H1 (cell line): ENCODE results near the gene RIMS3. TPM values are rescaled to one million over a fixed set of nuclear protein-coding genes. Genes with fewer than 3 reads are reported as not detected.

Experiments
- CTCF ChIA-PET: fragments of 300-600 bp; sonication (Branson Sonifier 250); formaldehyde crosslinking; loops from one replicate; lab custom pipeline; 2021; ENCODE audit not compliant: partially characterized antibody; lab: Charles Lee
- POLR2A ChIA-PET: fragments of 300-600 bp; sonication (Branson Sonifier 250); formaldehyde crosslinking; loops from one replicate; lab custom pipeline; 2021; ENCODE audit warnings: inconsistent platforms; ENCODE audit not compliant: partially characterized antibody; lab: Charles Lee
- DNase-seq, 2 experiments: peaks; one replicate each; pipeline versions ENCODE4 v3.0.0 to v3.0.0-alpha.2; 2010 to 2022; ENCODE audit warnings: low spot score in 2 of 2, low read depth in 1 of 2, mixed read lengths in 1 of 2
- FAIRE-seq: peaks from 2 replicates; lab custom pipeline; 2011; peaks lifted over from hg19 to GRCh38; lab: Jason Lieb, UNC
- H2AFZ ChIP-seq: 2 replicates; pipeline ENCODE4 v1.8.1; 2012; ENCODE audit warnings: low read length, inconsistent platforms
- H2AK5ac ChIP-seq: 2 replicates; pipeline ENCODE4 v1.6.1; 2013; ENCODE audit warnings: low read depth, low read length
- H2BK120ac ChIP-seq: replicated peaks from 2 replicates; pipeline ENCODE3; 2013; ENCODE audit warnings: low read depth, low read length, inconsistent platforms
- H2BK12ac ChIP-seq: 2 replicates; pipeline ENCODE4 v1.6.1; 2013; ENCODE audit warnings: low read depth, low read length
- H2BK15ac ChIP-seq: 2 replicates; pipeline ENCODE4 v1.6.1; 2013; ENCODE audit warnings: low read length
- H2BK20ac ChIP-seq: 2 replicates; pipeline ENCODE4 v1.6.1; 2013; ENCODE audit warnings: low read length
- H2BK5ac ChIP-seq: 2 replicates; pipeline ENCODE4 v1.6.1; 2013; ENCODE audit warnings: low read depth, low read length
- H3K14ac ChIP-seq: 2 replicates; pipeline ENCODE4 v1.6.1; 2013; ENCODE audit warnings: inconsistent platforms; ENCODE audit not compliant: insufficient read length
- H3K18ac ChIP-seq: 2 replicates; pipeline ENCODE4 v1.6.1; 2013; ENCODE audit warnings: low read length; ENCODE audit errors: extremely low read depth
- H3K23ac ChIP-seq: 2 replicates; pipeline ENCODE4 v1.6.1; 2013; ENCODE audit warnings: inconsistent platforms; ENCODE audit not compliant: insufficient read length
- H3K23me2 ChIP-seq: 2 replicates; pipeline ENCODE4 v1.6.1; 2013; ENCODE audit warnings: low read depth, low read length
- H3K27ac ChIP-seq: 2 replicates; pipeline ENCODE4 v1.6.1; 2011; ENCODE audit warnings: low read depth, low read length, inconsistent platforms
- H3K27me3 ChIP-seq, 4 experiments: replicated peaks in 1 of 4; 1 replicate in 1 of 4; 2 replicates in 3 of 4; pipeline versions ENCODE4 v1.6.1 to v1.8.1; 2011 to 2013; ENCODE audit warnings: low read length in 3 of 4, mild to moderate bottlenecking in 3 of 4, inconsistent platforms in 2 of 4, mixed read lengths in 2 of 4, moderate library complexity in 1 of 4; ENCODE audit not compliant: control insufficient read depth in 3 of 4, insufficient read depth in 3 of 4; ENCODE audit errors: extremely low read depth in 1 of 4
- H3K36me3 ChIP-seq, 4 experiments: 2 replicates each; pipeline versions ENCODE4 v1.6.1 to v1.8.1; 2011 to 2013; ENCODE audit warnings: mild to moderate bottlenecking in 4 of 4, low read length in 3 of 4, moderate library complexity in 2 of 4, control low read depth in 1 of 4, inconsistent platforms in 1 of 4; ENCODE audit not compliant: insufficient read depth in 4 of 4, control insufficient read depth in 2 of 4
- H3K4ac ChIP-seq: replicated peaks from 2 replicates; pipeline ENCODE3; 2013; ENCODE audit warnings: low read length, low read depth, mixed read lengths, inconsistent platforms; ENCODE audit not compliant: insufficient read length
- H3K4me1 ChIP-seq, 4 experiments: replicated peaks in 1 of 4; 1 replicate in 1 of 4; 2 replicates in 3 of 4; pipeline versions ENCODE4 v1.6.1 to v1.8.1; 2011 to 2013; ENCODE audit warnings: low read length in 3 of 4, inconsistent platforms in 2 of 4, mixed read lengths in 1 of 4; ENCODE audit not compliant: insufficient read depth in 4 of 4, control insufficient read depth in 3 of 4
- H3K4me2 ChIP-seq, 2 experiments: 2 replicates each; pipeline versions ENCODE4 v1.6.1 to v1.8.1; 2011 to 2013; ENCODE audit warnings: low read depth in 2 of 2, low read length in 2 of 2, control low read depth in 1 of 2, inconsistent platforms in 1 of 2, mild to moderate bottlenecking in 1 of 2; ENCODE audit not compliant: insufficient read depth in 1 of 2
- H3K4me3 ChIP-seq, 4 experiments: fragments of 200-600, 300-600 bp in 1 of 4; sonication (generic), shearing (Covaris generic), sonication (Bioruptor Twin) in 1 of 4; 2 replicates each; pipeline versions ENCODE4 v1.5.1 to v1.8.1; 2011 to 2016; ENCODE audit warnings: low read length in 4 of 4, low read depth in 3 of 4, control low read depth in 2 of 4, inconsistent platforms in 2 of 4, mild to moderate bottlenecking in 2 of 4, mixed read lengths in 1 of 4, moderate library complexity in 1 of 4; ENCODE audit not compliant: insufficient read depth in 2 of 4; ENCODE audit errors: extremely low read depth in 1 of 4
- H3K56ac ChIP-seq: replicated peaks from 2 replicates; pipeline ENCODE3; 2013; ENCODE audit warnings: low read depth, mild to moderate bottlenecking, mixed read lengths, low read length, inconsistent platforms; ENCODE audit not compliant: insufficient read length
- H3K79me1 ChIP-seq: 2 replicates; pipeline ENCODE4 v1.6.1; 2013; ENCODE audit warnings: low read depth, low read length, control low read depth
- H3K79me2 ChIP-seq, 2 experiments: 2 replicates each; pipeline versions ENCODE4 v1.6.1 to v1.8.1; 2012 to 2013; ENCODE audit warnings: low read length in 2 of 2, mild to moderate bottlenecking in 2 of 2, inconsistent platforms in 1 of 2; ENCODE audit not compliant: insufficient read depth in 2 of 2, control insufficient read depth in 1 of 2
- H3K9ac ChIP-seq, 4 experiments: replicated peaks in 1 of 4; 1 replicate in 1 of 4; 2 replicates in 3 of 4; pipeline versions ENCODE4 v1.6.1 to v1.8.1; 2011 to 2013; ENCODE audit warnings: low read depth in 3 of 4, low read length in 3 of 4, control low read depth in 2 of 4, mild to moderate bottlenecking in 2 of 4, moderate library complexity in 2 of 4, inconsistent platforms in 1 of 4; ENCODE audit errors: extremely low read depth in 1 of 4
- H3K9me3 ChIP-seq, 2 experiments: 2 replicates each; pipeline versions ENCODE4 v1.6.1 to v1.8.1; 2012 to 2013; ENCODE audit warnings: mild to moderate bottlenecking in 2 of 2, moderate library complexity in 2 of 2, control low read depth in 1 of 2, inconsistent platforms in 1 of 2, low read depth in 1 of 2, low read length in 1 of 2, mixed read lengths in 1 of 2; ENCODE audit not compliant: insufficient read depth in 2 of 2
- H4K20me1 ChIP-seq, 2 experiments: replicated peaks in 1 of 2; 2 replicates each; pipeline versions ENCODE3 to v1.8.1; 2011 to 2013; ENCODE audit warnings: inconsistent platforms in 2 of 2, low read length in 2 of 2, mild to moderate bottlenecking in 1 of 2; ENCODE audit not compliant: insufficient read depth in 2 of 2, control insufficient read depth in 1 of 2
- H4K5ac ChIP-seq: 2 replicates; pipeline ENCODE4 v1.6.1; 2013; ENCODE audit warnings: low read length, low read depth, mixed read lengths, inconsistent platforms; ENCODE audit not compliant: insufficient read length
- H4K8ac ChIP-seq: 2 replicates; pipeline ENCODE4 v1.8.0; 2013; ENCODE audit warnings: mild to moderate bottlenecking, moderate library complexity, low read length, inconsistent platforms; ENCODE audit not compliant: insufficient read depth; ENCODE audit errors: extremely low read depth
- H4K91ac ChIP-seq: replicated peaks from 2 replicates; pipeline ENCODE3; 2013; ENCODE audit warnings: low read length, mixed read lengths, inconsistent platforms; ENCODE audit not compliant: insufficient read length
- CBX5 ChIP-seq: fragments of 300-800, 300-1000 bp; sonication (generic); IDR thresholded peaks from 2 replicates; pipeline ENCODE4 v1.7.1; 2016; ENCODE audit warnings: antibody characterized with exemption, low read length, low read depth
- POLR2AphosphoS5 ChIP-seq: IDR thresholded peaks from 2 replicates; pipeline ENCODE4 v1.6.1; 2011; ENCODE audit warnings: low read depth, low read length
- TAF7 ChIP-seq: optimal IDR thresholded peaks from 2 replicates; pipeline ENCODE3; 2011; ENCODE audit warnings: low read depth, mild to moderate bottlenecking, inconsistent platforms, low read length, moderate library complexity, borderline replicate concordance
- WGBS, 2 experiments: shearing (Covaris generic) in 1 of 2; methylation state at CpG; one replicate each; pipeline versions ENCODE4 v1.1.6 to v1.1.7; 2013 to 2015; ENCODE audit warnings: low lambda C conversion rate in 2 of 2, mixed read lengths in 2 of 2, inconsistent platforms in 1 of 2, low coverage in 1 of 2, missing lambda C conversion rate in 1 of 2; ENCODE audit not compliant: insufficient replicate concordance in 2 of 2, insufficient coverage in 1 of 2, insufficient read length in 1 of 2; ENCODE audit errors: extremely low coverage in 1 of 2, missing lambda C conversion rate in 1 of 2; 5-methylcytosine and 5-hydroxymethylcytosine counted together
- polyA plus RNA-seq, 7 experiments: library from polyadenylated mRNA; depleted of rRNA in 3 of 7; stranded (reverse) in 5 of 7; unstranded in 2 of 7; fragments of >200 nt in 5 of 7; fragments of 200-250 nt in 2 of 7; gene quantifications; 1 replicate in 5 of 7; 2 replicates in 1 of 7; 4 replicates in 1 of 7; pipeline versions ENCODE4 v1.2.1 to v1.2.3, GENCODE V29; 2011 to 2013; ENCODE audit warnings: missing spikeins in 2 of 7, mixed read lengths in 2 of 7
- total RNA-seq: library from RNA; stranded (reverse); fragmentation: NEBNext Ultra II Directional; extraction: Animal tissue kit (Norgen Biotek cat#: 25700); gene quantifications from 2 replicates; pipeline ENCODE4 v1.2.1, GENCODE V29; 2021

RIMS3 gene
- total and polyA plus RNA-seq, 2 of the 8 experiments (the other 6 are each of a cell fraction or from before 2014, with no cell fraction given), result 13.3 to 20.6 TPM

DNA sequence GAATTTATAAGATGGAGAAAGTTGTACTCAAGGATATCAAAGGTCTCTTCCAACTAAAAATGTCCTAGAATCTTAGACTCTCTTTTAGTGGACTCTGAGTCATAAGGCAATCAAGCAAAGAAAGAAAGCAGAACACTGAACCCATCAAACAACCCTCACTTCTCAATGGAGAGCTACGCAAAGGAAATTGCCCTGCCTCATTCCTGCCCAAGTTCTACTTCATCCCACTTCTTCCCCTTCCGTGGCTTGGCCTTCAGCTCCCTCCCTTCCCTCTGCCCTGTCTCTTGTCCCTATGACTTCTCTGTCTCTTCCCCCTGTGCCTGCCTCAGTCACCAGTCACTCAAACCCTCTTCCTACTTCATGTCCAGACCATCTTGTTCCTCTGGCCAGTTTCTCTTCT lies 58.5 kb downstream of the RIMS3 start:
- H3K79me1 ChIP-seq, result no peaks in the 10 kb centered on the region
- no peak for TF ChIP-seq POLR2AphosphoS5
- no peak for TF ChIP-seq TAF7
- TF ChIP-seq CBX5, result no peak
- no peak overlapping the region for H3K27ac ChIP-seq
- H4K8ac ChIP-seq, result no peak overlapping the region
- no peak overlapping the region for H2BK20ac ChIP-seq
- H2BK5ac ChIP-seq, result no peak overlapping the region
- no peak overlapping the region for H3K4me2 ChIP-seq
- H4K91ac ChIP-seq, result no peak overlapping the region
- POLR2A ChIA-PET, result interaction anchor here (1.2 kb wide), 1 partner anchor 84 kb away, joined by 4 read pairs; the partner anchor contains the start of gene NFYC
- no peaks in the 10 kb centered on the region for H3K23me2 ChIP-seq
- CTCF ChIA-PET, result interaction anchor here (1.1 kb wide), 1 partner anchor 11 kb away, joined by 3 read pairs; no protein-coding TSS in a partner anchor
- no peak overlapping the region for H2BK15ac ChIP-seq
- H4K5ac ChIP-seq, result no peak overlapping the region
- H4K20me1 ChIP-seq, result no peaks in the 10 kb centered on the region
- no peak overlapping the region for H3K4me3 ChIP-seq
- H3K27me3 ChIP-seq, result no peaks in the 10 kb centered on the region
- H2AFZ ChIP-seq, result no peak overlapping the region
- no peak overlapping the region for H2BK120ac ChIP-seq
- no peak overlapping the region for H3K56ac ChIP-seq
- WGBS, 2 experiments, result 89% methylated on average over 2 of the region's 2 CpGs; no CpG with 5 or more reads in 1 of the 2 experiments
- no peak overlapping the region for H3K4ac ChIP-seq
- H3K18ac ChIP-seq, result no peak overlapping the region
- no peak overlapping the region for H2AK5ac ChIP-seq
- H3K9me3 ChIP-seq, result 0 out of 4 replicates have a peak, but pooled peaks cover 0 to 2% of the 10 kb centered on the region in 2 experiments
- no peak overlapping the region for H3K9ac ChIP-seq
- no peaks in the 10 kb centered on the region for H3K79me2 ChIP-seq
- no peak overlapping the region for H3K23ac ChIP-seq
- H3K14ac ChIP-seq, result no peak overlapping the region
- DNase-seq (no peak), FAIRE-seq (no peak)
- H3K4me1 ChIP-seq, result no peaks in the 10 kb centered on the region
- no peaks in the 10 kb centered on the region for H3K36me3 ChIP-seq
- H2BK12ac ChIP-seq, result no peak overlapping the region
